PFSK-1 (cell line): ENCODE measurements around the gene NIM1K.

Experiments used
- FOXP2 ChIP-seq: optimal IDR thresholded peaks from 2 replicates; pipeline ENCODE3; 2011; ENCODE audit warnings: borderline replicate concordance, control low read depth, inconsistent platforms; ENCODE audit not compliant: insufficient read depth; ENCODE audit errors: extremely low read length, extremely low read depth
- POLR2AphosphoS5 ChIP-seq: IDR thresholded peaks from 2 replicates; pipeline ENCODE4 v1.6.1; 2012; ENCODE audit warnings: low read depth, mild to moderate bottlenecking, control low read depth, low read length, moderate library complexity
- TAF1 ChIP-seq: IDR thresholded peaks from 2 replicates; pipeline ENCODE4 v1.6.1; 2012; ENCODE audit warnings: low read length, control low read depth, borderline replicate concordance; ENCODE audit not compliant: insufficient read depth

DNA sequence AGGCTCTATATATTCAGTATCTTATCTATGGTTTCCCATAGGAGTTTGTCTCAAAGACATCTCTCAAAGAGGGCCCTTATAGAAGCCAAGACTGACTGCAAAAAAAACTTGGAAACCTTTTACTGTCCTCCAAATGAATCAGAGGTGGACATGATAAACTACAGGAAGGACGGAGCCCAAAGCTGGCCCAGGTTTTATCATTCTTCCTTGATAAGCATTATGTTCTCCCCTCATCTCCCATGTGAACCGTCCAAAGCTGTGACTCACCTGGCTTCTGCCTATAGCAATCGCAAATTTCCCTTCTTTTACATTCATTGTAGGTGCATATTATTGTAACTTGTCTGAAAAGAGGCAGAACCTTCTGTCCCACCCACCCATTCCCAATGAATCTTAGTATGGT is 35.0 kb upstream of the NIM1K start:
- TF ChIP-seq FOXP2 (no peak), POLR2AphosphoS5 (no peak), TAF1 (no peak)
